CD4-positive, alpha-beta T cell treated with Interleukin-6 at 100 ng/mL for 8 hours (primary cell): ENCODE results near the gene STMN3.
A peak's percentile ranks its signal among the peaks of the same experiment; 100 is the strongest.
"Not testable (repeated sequence)": the region's sequence is repeated elsewhere in the genome, so short reads cannot be mapped to it uniquely, and the experiment has no call there.

Experiments
- DNase-seq: peaks from one replicate; pipeline ENCODE4 v3.0.0-alpha.2; 2020; ENCODE audit warnings: mixed read lengths, low spot score

The STMN3 gene

DNA sequence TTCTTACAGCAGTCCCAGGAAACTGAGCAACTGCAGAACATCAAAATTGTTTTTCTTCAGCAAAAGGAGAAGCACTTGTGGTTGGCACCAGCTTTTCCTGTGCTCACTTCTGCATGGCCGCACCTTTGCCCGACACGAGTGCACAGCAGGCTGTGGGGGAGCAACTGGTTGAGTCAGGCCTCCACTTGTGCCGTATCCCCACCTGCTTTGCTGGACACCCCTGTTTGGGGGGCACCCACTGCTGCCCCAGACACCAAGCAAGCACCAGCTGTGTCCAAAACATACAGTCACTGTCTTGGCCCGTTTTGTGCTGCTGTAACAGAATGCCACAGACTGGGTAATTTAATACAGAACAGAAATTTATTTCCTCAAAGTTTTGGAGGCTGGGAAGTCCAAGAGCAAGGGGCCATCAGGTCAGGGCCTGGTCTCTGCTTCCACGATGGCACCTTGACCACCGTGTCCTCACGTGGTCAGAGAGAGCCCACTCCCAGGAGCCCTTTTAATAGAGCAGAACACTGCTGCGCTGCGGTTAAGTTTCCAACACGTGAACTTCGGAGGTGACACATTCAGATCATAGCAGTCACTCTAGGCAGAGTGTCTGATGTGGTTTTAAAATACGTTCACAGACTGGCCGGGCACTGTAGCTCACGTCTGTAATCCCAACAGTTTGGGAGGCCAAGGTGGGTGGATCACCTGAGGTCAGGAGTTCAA is 17.6 kb downstream of the STMN3 start:
- peak; percentile 84 for DNase-seq

DNA sequence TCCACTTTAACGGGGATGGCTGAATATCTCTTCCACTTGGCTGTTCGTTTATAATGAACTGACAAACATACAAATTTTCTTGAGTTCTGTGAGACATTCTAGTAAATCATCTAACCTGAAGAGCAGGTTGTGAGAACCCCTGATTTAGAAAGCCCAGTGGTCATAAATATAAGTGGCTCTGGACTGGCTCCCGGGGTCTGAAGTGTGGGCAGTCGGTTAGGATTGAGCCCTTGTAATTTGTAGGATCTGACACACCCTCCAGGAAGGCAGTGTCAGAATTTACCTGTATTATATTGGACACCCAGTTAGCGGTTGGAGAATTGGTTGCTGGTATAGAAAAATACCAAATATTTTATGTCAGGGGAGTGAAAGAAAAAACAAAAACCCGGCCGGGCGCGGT is 19.5 kb downstream of the STMN3 start:
- no peak for DNase-seq

DNA sequence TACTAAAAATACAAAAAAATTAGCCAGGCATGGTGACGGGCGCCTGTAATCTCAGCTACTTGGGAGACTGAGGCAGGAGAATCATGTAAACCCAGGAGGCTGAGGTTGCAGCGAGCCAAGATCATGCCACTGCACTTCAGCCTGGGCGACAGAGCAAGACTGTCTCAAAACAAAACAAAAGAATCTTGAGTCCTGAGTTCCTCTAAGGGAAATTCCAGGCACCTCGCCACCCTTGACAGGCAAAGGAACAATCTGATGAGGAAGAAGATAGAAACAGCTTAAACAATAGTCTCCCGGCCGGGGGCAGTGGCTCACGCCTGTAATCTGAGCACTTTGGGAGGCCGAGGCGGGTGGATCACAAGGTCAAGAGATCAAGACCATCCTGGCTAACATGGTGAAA is 21.8 kb downstream of the STMN3 start:
- DNase-seq: not testable (repeated sequence)

DNA sequence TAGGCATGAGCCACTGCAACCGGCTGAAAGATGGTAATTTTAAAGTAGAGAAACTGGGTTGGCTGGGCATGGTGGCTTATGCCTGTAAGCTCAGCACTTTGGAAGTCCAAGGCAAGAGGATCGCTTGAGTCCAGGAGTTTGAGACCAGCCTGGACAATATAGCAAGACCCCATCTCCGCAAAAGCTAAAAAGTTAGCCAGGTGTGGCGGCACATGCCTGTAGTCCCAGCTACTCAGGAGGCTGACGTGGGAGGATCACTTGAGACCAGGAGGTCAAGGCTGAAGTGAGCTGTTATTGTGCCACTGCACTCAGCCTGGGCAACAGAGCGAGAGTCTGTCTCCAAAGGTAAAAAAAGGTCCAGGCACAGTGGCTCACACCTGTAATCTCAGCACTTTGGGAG is 22.3 kb downstream of the STMN3 start:
- not testable (repeated sequence) for DNase-seq

DNA sequence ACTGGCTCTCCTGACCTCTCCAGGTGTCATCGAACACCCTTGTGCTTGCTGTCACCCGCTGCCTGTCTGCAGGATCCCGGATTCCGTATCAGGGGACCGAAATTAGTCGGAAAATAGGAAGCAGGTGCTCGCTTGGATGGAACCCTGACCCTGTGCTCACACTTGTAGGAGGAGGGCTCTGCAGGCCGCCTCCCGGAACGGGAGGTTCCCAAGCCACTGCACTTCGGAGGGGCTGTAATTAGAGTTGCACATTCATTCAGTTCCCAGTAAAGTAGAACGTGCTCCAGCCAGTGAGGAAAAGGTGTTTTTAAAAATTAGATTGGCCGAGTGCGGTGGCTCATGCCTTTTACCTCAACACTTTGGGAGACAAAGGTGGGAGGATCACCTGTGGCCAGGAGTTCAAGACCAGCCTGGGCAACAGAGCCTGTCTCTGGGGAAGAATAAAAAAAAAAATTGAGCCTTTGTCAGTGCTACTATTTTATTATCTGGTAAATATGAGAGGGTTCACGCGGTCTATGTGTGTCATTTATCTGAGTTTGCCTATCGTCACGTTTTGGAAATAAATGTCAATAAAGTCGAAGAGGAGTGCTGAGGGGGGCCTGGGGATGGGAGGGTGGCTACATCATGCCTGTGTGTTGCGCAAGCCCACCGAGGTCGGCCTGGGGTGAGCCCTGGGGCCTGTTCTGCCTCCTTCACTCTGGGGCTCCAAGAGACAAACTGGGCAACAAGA is 24.8 kb downstream of the STMN3 start:
- peak; percentile 65 for DNase-seq

DNA sequence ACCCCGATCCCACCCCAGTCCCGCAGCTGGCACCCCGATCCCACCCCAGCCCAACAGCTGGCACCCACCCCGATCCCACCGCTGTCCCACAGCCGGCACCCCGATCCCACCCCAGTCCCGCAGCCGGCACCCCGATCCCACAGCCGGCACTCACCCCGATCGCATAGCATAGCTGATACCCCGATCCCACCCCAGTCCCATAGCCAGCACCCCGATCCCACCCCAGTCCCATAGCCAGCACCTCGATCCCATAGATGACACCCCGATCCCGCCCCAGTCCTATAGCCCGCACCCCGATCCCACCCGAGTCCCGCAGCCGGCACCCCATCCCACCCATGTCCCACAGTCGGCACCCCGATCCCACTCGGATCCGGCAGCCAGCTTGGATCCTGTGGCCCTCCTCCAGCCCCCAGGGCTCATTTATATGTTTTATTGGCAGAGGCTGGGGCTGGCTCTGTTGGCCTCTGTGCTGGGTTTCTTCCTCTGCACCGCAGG is 25.4 kb downstream of the STMN3 start:
- DNase-seq: no peak

DNA sequence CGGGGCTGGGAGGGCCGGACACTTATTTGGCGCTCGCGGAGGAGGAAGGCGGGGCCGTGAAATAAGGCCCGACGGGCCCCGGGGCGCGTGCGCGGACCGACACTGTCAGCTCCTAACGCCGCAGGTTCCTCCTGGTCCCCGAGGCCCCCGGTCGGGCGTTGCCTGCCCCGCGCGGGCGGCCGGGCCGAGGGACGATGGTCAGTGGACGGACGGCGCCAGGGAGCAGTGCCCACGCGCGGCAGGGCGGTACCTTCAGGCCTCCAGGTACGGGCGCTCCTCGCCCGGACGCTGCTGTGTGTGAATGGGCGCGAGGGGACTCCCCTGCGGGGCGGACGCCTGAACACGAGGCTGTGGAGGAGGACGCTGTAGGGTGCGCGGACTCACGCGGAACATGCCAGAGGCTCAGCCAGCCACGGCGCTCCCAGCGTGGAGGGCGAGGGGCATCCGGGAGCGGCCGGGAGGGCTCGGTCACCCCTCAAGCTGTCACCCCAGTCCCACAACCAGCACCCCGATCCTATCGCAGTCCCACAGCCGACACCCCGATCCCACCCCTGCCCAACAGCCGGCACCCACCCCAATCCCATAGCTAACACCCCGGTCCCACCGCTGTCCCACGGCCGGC is 26.0 kb downstream of the STMN3 start:
- peak; percentile 93 for DNase-seq

DNA sequence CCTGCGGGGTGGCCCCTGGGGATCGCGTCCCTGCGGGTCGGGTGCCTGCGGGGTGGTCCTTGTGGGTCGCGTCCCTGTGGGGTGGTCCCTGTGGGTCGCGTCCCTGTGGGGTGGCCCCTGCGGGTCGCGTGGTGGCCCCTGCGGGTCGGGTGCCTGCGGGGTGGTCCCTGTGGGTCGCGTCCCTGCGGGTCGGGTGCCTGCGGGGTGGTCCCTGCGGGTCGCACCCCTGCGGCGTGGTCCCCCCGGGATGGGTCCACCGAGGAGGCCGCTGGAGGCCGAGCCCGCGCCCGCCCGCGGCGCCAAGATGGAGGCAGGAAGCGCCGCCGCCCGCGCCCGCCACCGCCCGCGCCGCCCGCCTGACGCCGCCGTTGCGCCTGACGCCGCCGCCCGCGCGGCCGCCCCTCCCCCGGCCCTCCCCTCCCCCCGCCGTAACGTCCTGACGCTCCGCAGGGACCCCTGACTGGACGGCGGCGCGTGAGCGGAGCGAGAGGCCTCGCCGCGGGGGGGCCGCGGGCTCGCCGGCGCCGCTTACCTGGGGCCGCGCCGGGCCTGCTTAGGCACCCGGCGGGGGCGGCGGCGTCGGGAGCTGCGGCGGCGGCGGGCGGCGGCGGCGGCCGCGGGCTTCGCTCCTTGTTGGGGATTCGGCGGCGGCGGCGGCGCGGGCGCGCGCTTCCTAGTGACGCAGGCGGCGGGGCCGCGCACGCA is 26.6 kb downstream of the STMN3 start, which contains the start of gene GMEB2:
TSS of gene GMEB2 (minus strand) at position 678 of the 705 bp plus-strand sequence. CDS start 7,704 bp downstream, outside the sequence.
- DNase-seq: peak; percentile 83

DNA sequence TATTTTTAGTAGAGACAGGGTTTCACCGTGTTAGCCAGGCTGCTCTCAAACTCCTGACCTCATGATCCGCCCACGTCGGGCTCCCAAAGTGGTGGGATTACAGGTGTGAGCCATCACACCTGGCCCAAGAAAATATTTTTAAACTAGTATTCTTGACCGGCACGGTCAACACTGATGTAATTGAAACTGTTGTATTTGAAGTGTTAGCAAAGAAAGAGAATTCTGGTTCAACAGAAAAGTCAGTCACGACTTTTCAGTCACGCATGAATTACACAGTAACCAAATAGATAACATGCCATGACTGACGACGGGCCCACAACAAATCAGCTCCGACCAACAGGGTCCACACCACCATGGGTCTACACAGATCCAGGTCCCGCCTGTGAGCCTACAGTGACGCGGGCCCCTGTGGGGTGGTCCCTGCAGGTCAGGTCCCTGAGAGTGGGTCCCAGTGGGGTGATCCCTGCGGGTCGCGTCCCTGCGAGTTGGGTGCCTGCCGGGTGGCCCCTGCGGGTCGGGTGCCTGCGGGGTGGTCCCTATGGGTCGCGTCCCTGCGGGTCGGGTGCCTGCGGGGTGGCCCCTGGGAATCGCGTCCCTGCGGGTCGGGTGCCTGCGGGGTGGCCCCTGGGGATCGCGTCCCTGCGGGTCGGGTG is 27.3 kb downstream of the STMN3 start:
- no peak for DNase-seq

DNA sequence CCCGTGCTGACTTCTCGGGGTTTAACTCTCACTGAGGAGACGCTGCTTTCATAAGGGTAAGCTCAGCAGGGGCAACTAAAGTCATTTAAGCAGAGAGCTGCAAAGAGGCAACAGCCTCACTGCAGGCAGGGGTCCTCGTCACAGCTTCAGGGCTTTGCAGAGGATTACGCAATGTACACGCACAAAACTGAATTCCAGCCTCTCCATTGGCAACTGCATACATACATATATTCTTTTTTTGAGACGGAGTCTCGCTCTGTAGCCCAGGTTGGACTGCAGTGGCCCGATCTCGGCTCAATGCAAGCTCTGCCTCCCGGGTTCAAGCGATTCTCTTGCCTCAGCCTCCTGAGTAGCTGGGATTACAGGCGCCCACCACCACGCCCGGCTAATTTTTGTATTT is 28.7 kb downstream of the STMN3 start:
- no peak for DNase-seq

DNA sequence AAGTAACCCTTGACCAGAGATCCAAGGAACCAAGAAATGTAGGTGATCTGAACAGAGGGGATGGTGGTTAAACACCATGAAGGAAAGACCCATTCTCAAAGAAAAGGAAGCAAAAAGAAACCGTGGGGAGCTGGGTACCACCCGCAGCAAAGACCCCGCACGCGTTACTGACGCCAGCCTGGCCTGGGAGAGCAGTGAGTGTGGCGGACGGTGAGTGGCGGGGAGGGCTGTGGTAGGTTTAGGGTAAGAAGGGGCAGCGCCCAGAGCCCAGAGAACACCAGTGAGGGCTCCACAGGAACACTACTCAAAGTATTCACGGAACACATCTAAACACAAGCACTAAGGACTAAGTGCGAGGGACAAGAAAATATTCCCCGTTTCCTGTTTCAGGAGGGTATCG is 30.5 kb downstream of the STMN3 start:
- DNase-seq: no peak

DNA sequence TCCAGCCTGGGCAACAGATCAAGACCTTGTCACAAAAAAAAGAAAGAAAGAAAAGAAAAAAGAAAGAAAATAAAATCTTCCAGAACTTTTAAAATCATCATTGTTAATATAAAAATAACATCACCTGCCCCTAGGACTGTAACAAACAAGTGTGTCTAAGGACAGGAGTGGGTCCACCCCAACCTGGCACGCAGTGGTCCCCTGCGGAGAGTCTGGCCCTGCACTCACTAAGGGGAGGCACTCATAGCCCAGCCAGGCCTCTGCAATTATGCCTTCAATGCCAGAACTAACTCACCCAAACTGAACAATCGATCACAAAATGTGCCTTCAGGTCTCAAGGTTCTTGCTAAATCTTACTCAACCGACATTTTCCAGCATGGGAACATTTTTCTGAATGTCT is 31.1 kb downstream of the STMN3 start:
- DNase-seq: no peak

DNA sequence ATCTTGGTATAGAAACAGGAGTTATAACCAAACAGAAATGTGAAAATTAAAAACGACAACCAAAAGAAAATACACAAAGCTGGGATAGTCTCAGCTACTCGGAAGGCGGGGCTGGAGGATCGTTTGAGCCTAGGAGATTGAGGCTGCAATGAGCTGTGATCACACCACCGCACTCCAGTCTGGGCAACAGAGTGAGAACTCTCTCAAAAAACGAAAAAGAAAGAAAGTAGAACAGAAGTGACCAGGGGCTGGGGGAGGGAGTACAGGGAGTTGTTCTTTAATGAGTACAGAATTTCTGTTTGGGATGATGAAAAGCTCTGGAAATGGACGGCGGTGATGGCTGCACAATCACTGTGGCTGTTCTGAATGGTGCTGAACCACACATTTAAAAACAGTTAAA is 32.2 kb downstream of the STMN3 start:
- no peak for DNase-seq

DNA sequence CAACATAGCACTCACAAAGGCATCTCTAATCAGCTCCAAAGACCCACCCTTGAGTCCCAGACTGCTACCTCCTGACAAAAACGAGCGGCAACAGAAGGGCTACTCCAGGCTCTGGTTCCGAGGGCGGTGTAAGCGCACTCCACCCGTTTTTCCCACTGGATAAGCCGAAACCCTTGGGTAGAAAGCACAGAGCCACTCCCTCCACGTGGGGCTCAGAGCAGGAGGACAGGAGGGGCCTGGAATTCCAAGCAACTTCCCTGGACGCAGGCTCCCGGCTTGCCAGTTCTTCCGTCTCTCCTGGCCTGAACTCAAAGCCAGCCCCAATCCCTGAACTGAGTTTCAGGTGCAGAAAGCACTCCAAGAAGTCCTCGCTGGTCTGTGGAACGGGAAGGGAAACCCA is 33.7 kb downstream of the STMN3 start:
- no peak for DNase-seq

DNA sequence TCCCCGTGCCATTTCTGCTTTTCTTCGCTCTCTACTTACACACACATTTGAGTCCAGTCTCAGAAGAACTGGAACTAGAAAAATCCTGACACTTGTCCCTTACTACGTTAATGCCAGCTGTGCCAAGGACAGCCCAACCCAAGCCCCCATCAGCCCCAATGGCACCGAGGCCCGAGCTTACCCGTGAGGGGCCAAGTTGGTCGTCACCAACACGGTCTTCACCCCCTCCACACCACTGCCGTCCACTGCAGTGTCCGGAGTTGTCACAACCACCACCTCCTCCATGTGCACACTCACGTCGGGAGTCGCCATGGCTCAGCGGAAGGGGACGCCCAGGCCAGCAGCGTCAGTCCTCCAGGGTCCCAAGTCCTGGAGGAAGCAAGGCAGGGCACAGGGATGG is 34.1 kb downstream of the STMN3 start:
- no peak for DNase-seq

DNA sequence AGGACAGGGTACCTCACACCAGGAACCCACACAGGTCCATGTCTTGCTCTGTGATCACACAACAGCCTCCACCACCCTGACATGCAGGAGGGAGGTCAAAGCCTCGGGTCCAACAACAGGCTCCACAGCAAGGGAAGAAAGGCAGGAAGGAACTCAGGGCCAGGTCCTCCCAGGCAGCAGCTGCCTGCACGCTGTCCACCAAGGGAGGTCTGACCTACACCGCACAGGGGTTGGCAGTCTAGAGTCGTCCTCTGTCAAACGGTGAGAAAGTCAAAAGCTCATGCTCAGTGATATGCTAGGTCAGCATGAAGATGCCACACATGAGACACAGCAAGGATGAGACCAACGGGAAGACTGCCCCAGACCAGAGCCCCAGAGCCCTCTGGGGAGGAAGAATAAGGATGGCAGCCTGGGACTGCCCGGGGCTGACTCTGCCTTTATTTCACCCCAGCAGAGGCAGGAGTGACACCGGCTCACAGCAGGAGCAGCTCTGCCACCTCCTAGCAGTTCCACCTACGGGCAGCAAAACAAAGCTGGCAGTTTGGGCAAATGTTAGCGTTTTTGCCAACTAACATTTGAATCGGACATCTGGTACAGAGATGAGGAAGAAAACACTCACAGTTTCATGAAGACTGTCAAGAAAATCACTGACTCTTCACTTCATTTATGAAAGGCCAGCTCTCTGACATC is 34.8 kb downstream of the STMN3 start:
- DNase-seq: no peak

DNA sequence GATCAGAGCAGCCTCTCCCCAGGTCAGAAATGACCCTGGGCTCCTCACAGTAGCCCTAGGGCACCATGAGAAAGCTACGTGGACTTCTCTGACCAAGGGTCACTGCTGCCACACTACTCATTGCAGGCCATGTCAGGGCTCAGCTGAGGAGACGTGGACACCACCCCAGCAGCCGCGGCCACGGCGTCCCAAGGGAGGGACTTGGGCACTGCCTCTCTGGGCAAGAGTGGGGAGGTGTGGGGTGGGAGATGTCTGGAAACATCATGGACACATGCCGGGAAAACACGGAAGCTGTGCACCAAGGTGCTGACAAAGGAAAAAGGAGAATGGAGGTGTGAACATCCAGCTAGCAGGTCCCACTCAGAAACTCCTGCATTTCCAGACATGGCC is 35.4 kb downstream of the STMN3 start:
- no peak for DNase-seq

DNA sequence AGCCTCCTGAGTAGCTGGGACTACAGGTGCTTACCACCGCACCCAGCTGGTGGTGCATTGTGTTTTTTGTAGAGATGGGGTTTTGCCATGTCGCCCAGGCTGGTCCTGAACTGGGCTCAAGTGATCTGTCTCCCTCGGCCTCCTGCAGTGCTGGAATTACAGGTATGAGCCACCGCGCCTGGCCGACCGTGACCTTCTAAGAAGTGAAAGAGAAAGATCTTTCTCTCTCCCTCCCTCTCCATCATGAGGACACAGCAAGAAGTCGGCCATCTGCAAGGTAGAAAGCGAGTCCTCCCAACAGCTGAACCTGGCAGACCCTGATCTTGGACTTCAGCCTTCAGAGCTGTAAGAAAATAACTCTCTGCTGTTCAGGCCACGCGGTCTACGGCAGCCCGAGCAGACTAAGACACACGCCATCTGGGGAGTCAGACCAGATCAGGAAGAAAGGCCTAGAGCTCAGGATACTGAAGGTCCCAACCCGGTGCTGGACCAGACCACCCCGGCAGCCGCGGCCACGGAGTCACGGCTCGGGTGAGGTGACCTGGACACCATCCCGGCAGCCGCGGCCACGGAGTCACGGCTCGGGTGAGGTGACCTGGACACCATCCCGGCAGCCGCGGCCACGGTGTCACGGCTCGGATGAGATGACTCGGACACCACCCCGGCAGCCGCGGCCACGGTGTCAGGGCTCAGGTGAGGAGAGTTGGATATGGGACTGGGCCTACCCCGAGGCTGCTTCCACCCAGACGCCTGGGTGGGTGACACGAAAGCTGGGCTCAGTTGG is 35.9 kb downstream of the STMN3 start:
- DNase-seq: no peak

DNA sequence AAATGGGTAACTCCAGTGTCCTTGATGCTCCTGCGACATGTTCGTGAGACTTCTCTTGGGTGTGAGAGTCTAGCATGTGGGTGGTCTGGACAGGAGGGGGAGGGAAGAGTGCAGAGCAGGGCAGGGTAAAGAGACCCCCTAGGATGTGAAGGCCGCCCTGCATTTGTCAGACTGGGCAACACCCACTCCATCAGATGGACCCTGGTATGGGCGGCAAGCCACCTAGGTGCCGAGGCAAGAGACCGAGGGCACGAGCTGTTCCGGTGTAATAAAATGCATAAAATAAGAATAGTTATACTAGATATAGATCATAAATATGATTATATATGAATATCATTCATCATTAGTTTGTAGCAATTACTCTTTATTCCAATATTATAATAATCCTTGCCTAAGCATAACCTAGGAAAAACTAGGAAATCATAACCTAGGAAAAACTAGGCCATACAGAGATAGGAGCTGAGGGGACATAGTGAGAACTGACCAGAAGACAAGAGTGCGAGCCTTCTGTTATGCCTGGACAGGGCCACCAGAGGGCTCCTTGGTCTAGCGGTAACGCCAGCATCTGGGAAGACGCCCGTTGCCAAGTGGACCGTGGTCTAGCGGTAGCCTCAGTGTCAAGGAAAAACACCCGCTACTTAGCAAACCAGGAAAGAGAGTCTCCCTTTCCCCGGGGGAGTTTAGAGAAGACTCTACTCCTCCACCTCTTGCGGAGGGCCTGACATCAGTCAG is 39.2 kb downstream of the STMN3 start:
- DNase-seq: not testable (repeated sequence)
